ENCODE results near the gene RCSD1. TPM values are rescaled to one million over a fixed set of nuclear protein-coding genes. Genes with fewer than 3 reads are reported as not detected.
"Not testable (repeated sequence)": the region's sequence is repeated elsewhere in the genome, so short reads cannot be mapped to it uniquely, and the experiment has no call there.

RCSD1 gene
- total and polyA plus RNA-seq, 12 donors = 9.0 to 50.2 (median 37.4) TPM

- ATAC-seq (no peak), DNase-seq (no peak)
- peaks cover 0 to 18% (median 0%) of the 10 kb centered on the region in 9 donors for H3K36me3 ChIP-seq
- intact Hi-C loops (cut with DNase I) = no loop called here
- peaks cover 0 to 4% (median 0%) of the 10 kb centered on the region in 11 donors for H3K9me3 ChIP-seq
- no peak overlapping the region for H3K4me3 ChIP-seq
- WGBS, 2 donors = 88 to 98% methylated on average over 8 of the region's 8 CpGs
- TF ChIP-seq CTCF (IDR thresholded peaks at IDR 0.05) = no peak
- H3K27ac ChIP-seq = no peak overlapping the region
- H3K4me1 ChIP-seq = peaks cover 0 to 41% (median 15%) of the 10 kb centered on the region in 9 donors
- no peaks in the 10 kb centered on the region for H3K27me3 ChIP-seq
These were observed 108.1 kb downstream of the RCSD1 start for GRCh38 chr1:167738158-167738557.

- WGBS, 2 donors = 42 to 46% methylated on average over 3 of the region's 3 CpGs
- H3K4me1 ChIP-seq = peaks cover 0 to 36% (median 15%) of the 10 kb centered on the region in 9 donors
These were observed 109.7 kb downstream of the RCSD1 start for GRCh38 chr1:167739752-167740151.

GRCh38 chr1:167741103-167741502, 111.1 kb downstream of the RCSD1 start:
- H3K4me3 ChIP-seq; H3K27ac ChIP-seq; H3K27me3 ChIP-seq; intact Hi-C loops (cut with DNase I); DNase-seq; ATAC-seq; H3K9me3 ChIP-seq: not testable (repeated sequence)
- Histone ChIP-seq H3K36me3 (peaks cover 0 to 12% (median 0%) of the 10 kb centered on the region in 9 donors), H3K4me1 (peaks cover 0 to 29% (median 10%) of the 10 kb centered on the region in 9 donors)
- 95 to 96% methylated on average over 7 of the region's 7 CpGs for WGBS, 2 donors

More at GRCh38 chr1:167739752-167740151, 109.7 kb downstream of the RCSD1 start:
- peaks cover 0 to 12% (median 0%) of the 10 kb centered on the region in 9 donors for H3K36me3 ChIP-seq
- ATAC-seq (no peak), DNase-seq (no peak)
- no peak overlapping the region for H3K27ac ChIP-seq
- no peak overlapping the region for H3K4me3 ChIP-seq
- H3K9me3 ChIP-seq = peaks cover 0 to 4% (median 0%) of the 10 kb centered on the region in 11 donors
- no peaks in the 10 kb centered on the region for H3K27me3 ChIP-seq
- intact Hi-C loops (cut with DNase I) = no loop called here
- no peak for TF ChIP-seq CTCF (IDR thresholded peaks at IDR 0.05)

- H3K4me3 ChIP-seq; DNase-seq; intact Hi-C loops (cut with DNase I); H3K27ac ChIP-seq; ATAC-seq; H3K27me3 ChIP-seq; H3K9me3 ChIP-seq: not testable (repeated sequence)
- peaks cover 0 to 21% (median 4%) of the 10 kb centered on the region in 9 donors for H3K4me1 ChIP-seq
- WGBS, 2 donors = 90 to 97% methylated on average over 1 of the region's 1 CpG
- H3K36me3 ChIP-seq = peaks cover 0 to 12% (median 0%) of the 10 kb centered on the region in 9 donors
These were observed 112.5 kb downstream of the RCSD1 start for GRCh38 chr1:167742392-167743057.

- no peak overlapping the region for H3K4me3 ChIP-seq
- no peak for ATAC-seq
- TF ChIP-seq CTCF (IDR thresholded peaks at IDR 0.05) = no peak
- intact Hi-C loops (cut with DNase I) = no loop called here
- H3K27me3 ChIP-seq = no peaks in the 10 kb centered on the region
- DNase-seq = no peak
- H3K9me3 ChIP-seq = no peaks in the 10 kb centered on the region
- peaks cover 0 to 27% (median 7%) of the 10 kb centered on the region in 9 donors for H3K4me1 ChIP-seq
- H3K27ac ChIP-seq = no peak overlapping the region
- H3K36me3 ChIP-seq = no peaks in the 10 kb centered on the region
- WGBS, 2 donors = 95 to 99% methylated on average over 3 of the region's 3 CpGs
These were observed 114.9 kb downstream of the RCSD1 start for GRCh38 chr1:167744901-167745300.
